ENCODE measurements around the gene IMP4. TPM values are rescaled to one million over a fixed set of nuclear protein-coding genes. Genes with fewer than 3 reads are reported as not detected.

The IMP4 gene
- total and polyA plus RNA-seq, 2 of the 8 experiments (the other 6 are each of a cell fraction or from before 2014, with no cell fraction given): 96.8 to 194 TPM

DNA sequence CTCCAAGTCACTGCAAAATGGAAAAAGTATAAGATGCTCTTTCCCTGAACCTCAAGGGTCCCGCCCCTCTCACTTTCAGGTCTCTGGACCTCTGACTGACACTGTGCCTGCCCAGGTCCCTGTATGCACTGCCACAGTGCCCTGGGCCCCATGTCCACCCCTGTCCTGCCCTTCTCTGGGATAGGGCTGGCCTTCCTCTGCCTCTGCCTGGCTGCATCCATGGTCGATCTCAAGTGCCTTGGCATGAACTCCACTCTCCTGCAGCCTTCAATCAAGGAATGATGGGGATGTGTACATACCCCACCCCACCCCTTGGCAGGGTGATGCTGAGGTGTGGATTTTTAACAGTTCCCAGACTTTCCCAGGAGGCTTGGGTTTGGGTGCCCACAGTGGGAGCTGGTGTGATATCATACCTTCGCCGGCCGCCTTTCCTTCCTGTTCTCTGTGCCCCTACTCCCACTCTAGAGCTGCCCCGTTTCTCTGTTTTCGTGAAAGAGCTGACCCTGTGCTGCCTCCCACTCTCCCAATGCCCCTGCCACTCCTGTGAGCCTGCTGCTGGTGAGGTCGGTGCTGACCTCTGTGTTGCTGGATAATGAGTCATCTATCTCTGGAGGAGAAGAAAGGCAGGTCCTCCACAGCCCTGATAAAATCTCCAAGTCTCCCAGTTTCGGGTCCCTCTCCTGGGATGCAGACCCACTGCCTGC is 32.0 kb downstream of the IMP4 start (continued):
- TF ChIP-seq, protein P1, sequence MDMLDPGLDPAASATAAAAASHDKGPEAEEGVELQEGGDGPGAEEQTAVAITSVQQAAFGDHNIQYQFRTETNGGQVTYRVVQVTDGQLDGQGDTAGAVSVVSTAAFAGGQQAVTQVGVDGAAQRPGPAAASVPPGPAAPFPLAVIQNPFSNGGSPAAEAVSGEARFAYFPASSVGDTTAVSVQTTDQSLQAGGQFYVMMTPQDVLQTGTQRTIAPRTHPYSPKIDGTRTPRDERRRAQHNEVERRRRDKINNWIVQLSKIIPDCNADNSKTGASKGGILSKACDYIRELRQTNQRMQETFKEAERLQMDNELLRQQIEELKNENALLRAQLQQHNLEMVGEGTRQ (IDR thresholded peaks at IDR 0.05; ENCODE audit: low read length): no peak
- TF ChIP-seq, protein P2, sequence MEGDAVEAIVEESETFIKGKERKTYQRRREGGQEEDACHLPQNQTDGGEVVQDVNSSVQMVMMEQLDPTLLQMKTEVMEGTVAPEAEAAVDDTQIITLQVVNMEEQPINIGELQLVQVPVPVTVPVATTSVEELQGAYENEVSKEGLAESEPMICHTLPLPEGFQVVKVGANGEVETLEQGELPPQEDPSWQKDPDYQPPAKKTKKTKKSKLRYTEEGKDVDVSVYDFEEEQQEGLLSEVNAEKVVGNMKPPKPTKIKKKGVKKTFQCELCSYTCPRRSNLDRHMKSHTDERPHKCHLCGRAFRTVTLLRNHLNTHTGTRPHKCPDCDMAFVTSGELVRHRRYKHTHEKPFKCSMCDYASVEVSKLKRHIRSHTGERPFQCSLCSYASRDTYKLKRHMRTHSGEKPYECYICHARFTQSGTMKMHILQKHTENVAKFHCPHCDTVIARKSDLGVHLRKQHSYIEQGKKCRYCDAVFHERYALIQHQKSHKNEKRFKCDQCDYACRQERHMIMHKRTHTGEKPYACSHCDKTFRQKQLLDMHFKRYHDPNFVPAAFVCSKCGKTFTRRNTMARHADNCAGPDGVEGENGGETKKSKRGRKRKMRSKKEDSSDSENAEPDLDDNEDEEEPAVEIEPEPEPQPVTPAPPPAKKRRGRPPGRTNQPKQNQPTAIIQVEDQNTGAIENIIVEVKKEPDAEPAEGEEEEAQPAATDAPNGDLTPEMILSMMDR (IDR thresholded peaks at IDR 0.05; ENCODE audit: control extremely low read depth in 1 of 3, insufficient read depth in 1 of 3, low read depth in 1 of 3, low read length in 3 of 3): no peak
- TF ChIP-seq SRF (IDR thresholded peaks at IDR 0.05; ENCODE audit: low read depth, low read length): no peak
- no peak for TF ChIP-seq TAF1 (IDR thresholded peaks at IDR 0.05; ENCODE audit: low read depth, low read length)
- no peak for TF ChIP-seq TAF7 (optimal IDR thresholded peaks at IDR 0.05; ENCODE audit: borderline replicate concordance, low read depth, low read length)
- TF ChIP-seq, protein P3, sequence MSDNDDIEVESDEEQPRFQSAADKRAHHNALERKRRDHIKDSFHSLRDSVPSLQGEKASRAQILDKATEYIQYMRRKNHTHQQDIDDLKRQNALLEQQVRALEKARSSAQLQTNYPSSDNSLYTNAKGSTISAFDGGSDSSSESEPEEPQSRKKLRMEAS (IDR thresholded peaks at IDR 0.05): no peak

All from H1 (cell line).